GM23338 (cell line): ENCODE measurements around the gene PNMA1. TPM values are rescaled to one million over a fixed set of nuclear protein-coding genes. Genes with fewer than 3 reads are reported as not detected.

Experiments
- ATAC-seq: fragments of 200-7000 bp; cut with Tn5 transposase; 3 replicates; pipeline ENCODE4 v1.9.1; 2020
- DNase-seq: peaks from one replicate; pipeline ENCODE4 v3.0.0-alpha.2; 2015; ENCODE audit warnings: low spot score
- H2AFZ ChIP-seq: fragments of 200-600 bp; sonication (generic); 2 replicates; pipeline ENCODE4 v1.8.0; 2016; ENCODE audit warnings: antibody characterized with exemption, mild to moderate bottlenecking, moderate library complexity
- H3F3A ChIP-seq: fragments of 200-600 bp; sonication (generic); replicated peaks from 2 replicates; pipeline ENCODE4 v1.8.0; 2017; ENCODE audit warnings: antibody characterized with exemption, mixed run types, low read depth
- H3K27ac ChIP-seq: fragments of 200-600 bp; sonication (generic); 2 replicates; pipeline ENCODE4 v1.6.1; 2016; ENCODE audit warnings: low read depth
- H3K27me3 ChIP-seq: fragments of 200-600 bp; sonication (generic); 2 replicates; pipeline ENCODE4 v1.8.0; 2016; ENCODE audit warnings: mild to moderate bottlenecking, mixed run types, moderate library complexity; ENCODE audit not compliant: insufficient read depth
- H3K36me3 ChIP-seq: fragments of 200-600 bp; sonication (generic); 2 replicates; pipeline ENCODE4 v1.8.0; 2016; ENCODE audit warnings: mild to moderate bottlenecking; ENCODE audit not compliant: insufficient read depth
- H3K4me1 ChIP-seq: fragments of 200-600 bp; sonication (generic); 2 replicates; pipeline ENCODE4 v1.8.0; 2016; ENCODE audit warnings: mild to moderate bottlenecking, moderate library complexity; ENCODE audit not compliant: insufficient read depth
- H3K4me2 ChIP-seq: fragments of 200-600 bp; sonication (generic); 2 replicates; pipeline ENCODE4 v1.7.1; 2017; ENCODE audit warnings: mixed run types
- H3K4me3 ChIP-seq: fragments of 200-600 bp; sonication (generic); 2 replicates; pipeline ENCODE4 v1.6.1; 2016; ENCODE audit warnings: mixed run types
- H3K79me2 ChIP-seq: fragments of 200-600 bp; sonication (generic); replicated peaks from 2 replicates; pipeline ENCODE4 v1.8.0; 2017; ENCODE audit warnings: mild to moderate bottlenecking; ENCODE audit not compliant: insufficient read depth
- H3K9me2 ChIP-seq: fragments of 200-600 bp; sonication (generic); 2 replicates; pipeline ENCODE4 v1.8.0; 2017; ENCODE audit not compliant: insufficient read depth
- H4K20me1 ChIP-seq: fragments of 200-600 bp; sonication (generic); replicated peaks from 2 replicates; pipeline ENCODE4 v1.8.0; 2017; ENCODE audit warnings: mild to moderate bottlenecking; ENCODE audit not compliant: insufficient read depth
- H3K27ac Mint-ChIP-seq: 2 replicates; pipeline ENCODE4 v1.8.0; 2020; ENCODE audit warnings: inconsistent platforms, mild to moderate bottlenecking, moderate library complexity, mixed read lengths
- H3K27me3 Mint-ChIP-seq: 3 replicates; pipeline ENCODE4 v1.8.0; 2022; ENCODE audit warnings: low read depth, mild to moderate bottlenecking, moderate library complexity, mixed read lengths, inconsistent platforms; ENCODE audit not compliant: insufficient read depth, poor library complexity
- H3K36me3 Mint-ChIP-seq: 3 replicates; pipeline ENCODE4 v1.8.0; 2021; ENCODE audit warnings: low read depth, mild to moderate bottlenecking, inconsistent platforms, moderate library complexity, mixed read lengths
- H3K4me1 Mint-ChIP-seq: 3 replicates; pipeline ENCODE4 v1.8.0; 2020; ENCODE audit warnings: mild to moderate bottlenecking, inconsistent platforms, mixed read lengths
- H3K4me3 Mint-ChIP-seq: 3 replicates; pipeline ENCODE4 v1.8.0; 2021; ENCODE audit warnings: moderate library complexity, mild to moderate bottlenecking, inconsistent platforms, mixed read lengths
- H3K9me3 Mint-ChIP-seq: 3 replicates; pipeline ENCODE4 v1.8.0; 2020; ENCODE audit warnings: moderate library complexity, mild to moderate bottlenecking, inconsistent platforms, mixed read lengths
- CREB1 ChIP-seq: fragments of 250-450 bp; sonication (Bioruptor Pico); IDR thresholded peaks from 2 replicates; pipeline ENCODE4 v1.5.0; 2020; ENCODE audit warnings: low read depth, mild to moderate bottlenecking, moderate library complexity
- CTCF ChIP-seq, 2 experiments: fragments of 200-600 bp in 1 of 2; sonication (generic) in 1 of 2; conservative IDR thresholded peaks; 2 replicates each; pipeline versions ENCODE4 v1.5.1 to v1.6.1; 2016 to 2017; ENCODE audit warnings: antibody characterized with exemption in 2 of 2, low read depth in 2 of 2, mild to moderate bottlenecking in 2 of 2, moderate library complexity in 1 of 2
- ETS1 ChIP-seq: IDR thresholded peaks from 2 replicates; pipeline ENCODE4 v1.6.1; 2016; ENCODE audit warnings: antibody characterized with exemption
- EZH2 ChIP-seq: fragments of 200-600 bp; sonication (generic); IDR thresholded peaks from one replicate; pipeline ENCODE4 v1.8.0; 2017; ENCODE audit warnings: antibody characterized with exemption, mild to moderate bottlenecking, low read depth; ENCODE audit not compliant: unreplicated experiment
- EZH2phosphoT487 ChIP-seq: fragments of 200-600 bp; sonication (generic); IDR thresholded peaks from one replicate; pipeline ENCODE4 v1.8.1; 2018; ENCODE audit warnings: antibody characterized with exemption; ENCODE audit not compliant: unreplicated experiment
- NANOG ChIP-seq: IDR thresholded peaks from 2 replicates; pipeline ENCODE4 v1.6.1; 2016; ENCODE audit warnings: antibody characterized with exemption, borderline replicate concordance
- POLR2AphosphoS5 ChIP-seq: IDR thresholded peaks from 2 replicates; pipeline ENCODE4 v1.6.1; 2016; ENCODE audit warnings: antibody characterized with exemption, low read depth
- ZNF114 ChIP-seq: fragments of 250-450 bp; sonication (Bioruptor Pico); IDR thresholded peaks from 2 replicates; pipeline ENCODE4 v1.5.0; 2020; ENCODE audit warnings: mild to moderate bottlenecking, moderate library complexity
- ZNF331 ChIP-seq: fragments of 250-450 bp; sonication (Bioruptor Pico); IDR thresholded peaks from 2 replicates; pipeline ENCODE4 v1.5.0; 2020; ENCODE audit warnings: low read depth, mild to moderate bottlenecking, moderate library complexity
- polyA plus RNA-seq: library from polyadenylated mRNA; unstranded; fragments of >200 nt; fragmentation: Nextera tagmentation; extraction: Ambion mirVana; gene quantifications from 2 replicates; pipeline ENCODE4 v1.2.1, GENCODE V29; 2016
- total RNA-seq: library from RNA; depleted of rRNA; stranded (reverse); fragments of >200 nt; shearing (Covaris generic); gene quantifications from 2 replicates; pipeline ENCODE4 v1.2.3, GENCODE V29; 2014
- TF ChIP-seq, protein P1 (sequence below): fragments of 250-450 bp; sonication (Bioruptor Pico); IDR thresholded peaks from 2 replicates; pipeline ENCODE4 v1.5.0; 2020; ENCODE audit warnings: mild to moderate bottlenecking, moderate library complexity

Gene PNMA1
- total and polyA plus RNA-seq, 2 experiments from 2014 or later, result 18.2 to 32.9 TPM

DNA sequence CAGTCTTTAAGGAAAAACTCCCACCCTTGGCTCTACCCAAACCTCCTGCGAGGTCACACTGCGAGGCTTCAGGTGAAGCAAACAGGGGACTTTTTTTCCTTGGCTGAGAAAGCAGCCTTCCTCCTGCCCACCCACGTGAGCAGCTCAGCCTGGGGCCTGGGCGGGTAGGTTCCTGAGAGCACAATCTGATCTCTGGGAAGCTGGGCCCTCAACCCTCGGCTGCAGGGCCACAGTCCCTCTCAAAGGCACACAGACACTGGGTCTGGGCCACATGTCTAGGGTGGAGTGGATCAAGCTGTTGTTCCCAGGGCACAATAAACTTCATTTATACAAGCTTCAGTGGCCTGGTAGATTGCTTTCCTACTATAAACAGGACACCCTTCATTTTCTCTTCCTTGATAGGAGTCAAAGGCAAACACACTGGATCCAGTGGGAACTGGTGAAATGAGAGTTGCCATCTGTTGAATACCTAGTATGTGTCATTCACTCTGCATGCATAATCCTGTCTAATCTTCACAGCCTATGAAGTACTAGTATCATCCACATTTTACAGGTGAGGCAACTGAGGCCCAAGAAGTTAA lies 41.3 kb upstream of the PNMA1 start:
- Mint-ChIP-seq H3K4me1 (peaks cover 59% of the 10 kb centered on the region), H3K4me3 (no peak overlapping the region), H3K27me3 (peaks cover 24% of the 10 kb centered on the region), H3K36me3 (no peaks in the 10 kb centered on the region; the same call in 2 of the 3 replicates), H3K27ac (no peak overlapping the region), H3K9me3 (no peaks in the 10 kb centered on the region; the same call in 2 of the 3 replicates)
- Histone ChIP-seq H3K27me3 (peaks cover 16% of the 10 kb centered on the region), H2AFZ (no peak overlapping the region), H3K36me3 (no peaks in the 10 kb centered on the region), H3K4me3 (no peak overlapping the region), H3K4me1 (peaks cover 15% of the 10 kb centered on the region), H3K27ac (no peak overlapping the region), H3F3A (0 out of 2 replicates have a peak, but pooled peaks cover 4% of the 10 kb centered on the region), H4K20me1 (peaks cover 11% of the 10 kb centered on the region), H3K4me2 (no peak overlapping the region), H3K79me2 (peaks cover 47% of the 10 kb centered on the region), H3K9me2 (0 out of 2 replicates have a peak, but pooled peaks cover 5% of the 10 kb centered on the region)
- DNase-seq, result no peak
- TF ChIP-seq NANOG (no peak), ZNF114 (CRISPR knock-in tag) (no peak), ETS1 (no peak), ZNF331 (CRISPR knock-in tag) (no peak)
- ATAC-seq, result no peak

DNA sequence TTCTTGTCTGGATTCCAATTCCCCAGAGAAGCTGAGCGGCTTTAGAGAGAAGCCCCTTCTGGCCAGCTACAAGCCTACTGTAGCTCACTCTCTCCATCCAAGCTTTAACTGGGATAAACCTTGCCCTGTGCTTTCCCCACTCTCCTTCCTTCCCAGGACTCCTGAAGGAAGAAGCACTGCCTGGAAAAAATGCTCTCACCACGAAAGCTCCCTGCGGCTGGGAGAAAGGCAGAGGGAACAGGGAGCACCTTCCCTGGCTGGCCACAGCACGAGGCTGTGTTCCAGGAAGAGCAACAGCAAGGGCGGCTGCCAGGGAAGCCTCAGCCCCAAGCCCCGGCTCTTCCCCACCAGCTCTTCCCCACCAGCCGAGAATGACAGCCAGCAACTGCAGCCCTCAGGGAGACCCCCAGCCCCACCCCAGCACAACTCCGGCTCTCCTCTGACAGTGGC lies 40.8 kb upstream of the PNMA1 start:
- no peak overlapping the region for H3K4me2 ChIP-seq
- H4K20me1 ChIP-seq, result peaks cover 12% of the 10 kb centered on the region
- no peak overlapping the region for H3K27ac ChIP-seq
- H3K9me2 ChIP-seq, result 0 out of 2 replicates have a peak, but pooled peaks cover 5% of the 10 kb centered on the region
- peak overlapping the region; percentile 75; the same call in 1 of the 2 replicates for H3K27ac Mint-ChIP-seq
- no peak overlapping the region for H3K4me3 ChIP-seq
- H3F3A ChIP-seq, result 0 out of 2 replicates have a peak, but pooled peaks cover 3% of the 10 kb centered on the region
- peaks cover 14% of the 10 kb centered on the region for H3K4me1 ChIP-seq
- H2AFZ ChIP-seq, result no peak overlapping the region
- no peaks in the 10 kb centered on the region; the same call in 2 of the 3 replicates for H3K9me3 Mint-ChIP-seq
- H3K36me3 Mint-ChIP-seq, result no peaks in the 10 kb centered on the region
- peak; percentile 17 for DNase-seq
- peaks cover 50% of the 10 kb centered on the region for H3K79me2 ChIP-seq
- peak; percentile 4 for ATAC-seq
- peaks cover 61% of the 10 kb centered on the region for H3K4me1 Mint-ChIP-seq
- H3K4me3 Mint-ChIP-seq, result no peak overlapping the region
- H3K27me3 ChIP-seq, result peaks cover 15% of the 10 kb centered on the region
- peaks cover 21% of the 10 kb centered on the region for H3K27me3 Mint-ChIP-seq
- no peaks in the 10 kb centered on the region for H3K36me3 ChIP-seq
- no peak for TF ChIP-seq POLR2AphosphoS5
- TF ChIP-seq NANOG, result no peak
- TF ChIP-seq CREB1, result no peak
- TF ChIP-seq, protein P1, sequence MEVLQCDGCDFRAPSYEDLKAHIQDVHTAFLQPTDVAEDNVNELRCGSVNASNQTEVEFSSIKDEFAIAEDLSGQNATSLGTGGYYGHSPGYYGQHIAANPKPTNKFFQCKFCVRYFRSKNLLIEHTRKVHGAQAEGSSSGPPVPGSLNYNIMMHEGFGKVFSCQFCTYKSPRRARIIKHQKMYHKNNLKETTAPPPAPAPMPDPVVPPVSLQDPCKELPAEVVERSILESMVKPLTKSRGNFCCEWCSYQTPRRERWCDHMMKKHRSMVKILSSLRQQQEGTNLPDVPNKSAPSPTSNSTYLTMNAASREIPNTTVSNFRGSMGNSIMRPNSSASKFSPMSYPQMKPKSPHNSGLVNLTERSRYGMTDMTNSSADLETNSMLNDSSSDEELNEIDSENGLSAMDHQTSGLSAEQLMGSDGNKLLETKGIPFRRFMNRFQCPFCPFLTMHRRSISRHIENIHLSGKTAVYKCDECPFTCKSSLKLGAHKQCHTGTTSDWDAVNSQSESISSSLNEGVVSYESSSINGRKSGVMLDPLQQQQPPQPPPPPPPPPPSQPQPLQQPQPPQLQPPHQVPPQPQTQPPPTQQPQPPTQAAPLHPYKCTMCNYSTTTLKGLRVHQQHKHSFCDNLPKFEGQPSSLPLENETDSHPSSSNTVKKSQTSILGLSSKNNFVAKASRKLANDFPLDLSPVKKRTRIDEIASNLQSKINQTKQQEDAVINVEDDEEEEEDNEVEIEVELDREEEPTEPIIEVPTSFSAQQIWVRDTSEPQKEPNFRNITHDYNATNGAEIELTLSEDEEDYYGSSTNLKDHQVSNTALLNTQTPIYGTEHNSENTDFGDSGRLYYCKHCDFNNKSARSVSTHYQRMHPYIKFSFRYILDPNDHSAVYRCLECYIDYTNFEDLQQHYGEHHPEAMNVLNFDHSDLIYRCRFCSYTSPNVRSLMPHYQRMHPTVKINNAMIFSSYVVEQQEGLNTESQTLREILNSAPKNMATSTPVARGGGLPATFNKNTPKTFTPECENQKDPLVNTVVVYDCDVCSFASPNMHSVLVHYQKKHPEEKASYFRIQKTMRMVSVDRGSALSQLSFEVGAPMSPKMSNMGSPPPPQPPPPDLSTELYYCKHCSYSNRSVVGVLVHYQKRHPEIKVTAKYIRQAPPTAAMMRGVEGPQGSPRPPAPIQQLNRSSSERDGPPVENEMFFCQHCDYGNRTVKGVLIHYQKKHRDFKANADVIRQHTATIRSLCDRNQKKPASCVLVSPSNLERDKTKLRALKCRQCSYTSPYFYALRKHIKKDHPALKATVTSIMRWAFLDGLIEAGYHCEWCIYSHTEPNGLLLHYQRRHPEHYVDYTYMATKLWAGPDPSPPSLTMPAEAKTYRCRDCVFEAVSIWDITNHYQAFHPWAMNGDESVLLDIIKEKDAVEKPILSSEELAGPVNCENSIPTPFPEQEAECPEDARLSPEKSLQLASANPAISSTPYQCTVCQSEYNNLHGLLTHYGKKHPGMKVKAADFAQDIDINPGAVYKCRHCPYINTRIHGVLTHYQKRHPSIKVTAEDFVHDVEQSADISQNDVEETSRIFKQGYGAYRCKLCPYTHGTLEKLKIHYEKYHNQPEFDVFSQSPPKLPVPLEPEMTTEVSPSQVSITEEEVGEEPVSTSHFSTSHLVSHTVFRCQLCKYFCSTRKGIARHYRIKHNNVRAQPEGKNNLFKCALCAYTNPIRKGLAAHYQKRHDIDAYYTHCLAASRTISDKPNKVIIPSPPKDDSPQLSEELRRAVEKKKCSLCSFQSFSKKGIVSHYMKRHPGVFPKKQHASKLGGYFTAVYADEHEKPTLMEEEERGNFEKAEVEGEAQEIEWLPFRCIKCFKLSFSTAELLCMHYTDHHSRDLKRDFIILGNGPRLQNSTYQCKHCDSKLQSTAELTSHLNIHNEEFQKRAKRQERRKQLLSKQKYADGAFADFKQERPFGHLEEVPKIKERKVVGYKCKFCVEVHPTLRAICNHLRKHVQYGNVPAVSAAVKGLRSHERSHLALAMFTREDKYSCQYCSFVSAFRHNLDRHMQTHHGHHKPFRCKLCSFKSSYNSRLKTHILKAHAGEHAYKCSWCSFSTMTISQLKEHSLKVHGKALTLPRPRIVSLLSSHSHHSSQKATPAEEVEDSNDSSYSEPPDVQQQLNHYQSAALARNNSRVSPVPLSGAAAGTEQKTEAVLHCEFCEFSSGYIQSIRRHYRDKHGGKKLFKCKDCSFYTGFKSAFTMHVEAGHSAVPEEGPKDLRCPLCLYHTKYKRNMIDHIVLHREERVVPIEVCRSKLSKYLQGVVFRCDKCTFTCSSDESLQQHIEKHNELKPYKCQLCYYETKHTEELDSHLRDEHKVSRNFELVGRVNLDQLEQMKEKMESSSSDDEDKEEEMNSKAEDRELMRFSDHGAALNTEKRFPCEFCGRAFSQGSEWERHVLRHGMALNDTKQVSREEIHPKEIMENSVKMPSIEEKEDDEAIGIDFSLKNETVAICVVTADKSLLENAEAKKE (CRISPR knock-in tag), result no peak
- no peak for TF ChIP-seq EZH2phosphoT487
- TF ChIP-seq ETS1, result no peak
- TF ChIP-seq ZNF114 (CRISPR knock-in tag), result no peak
- no peak for TF ChIP-seq ZNF331 (CRISPR knock-in tag)
- TF ChIP-seq CTCF (conservative IDR thresholded peaks at IDR 0.05; ENCODE audit: low read depth in 2 of 2), result no peak
- no peak for TF ChIP-seq EZH2
